Measurements from ENCODE around the gene TREML4.
"Not testable (repeated sequence)": the region's sequence is repeated elsewhere in the genome, so short reads cannot be mapped to it uniquely, and the experiment has no call there.

TREML4 gene

GRCh38 chr6:41232667-41233066 lies 4.5 kb downstream of the TREML4 start:
- ATAC-seq (ENCODE audit: low read depth): no peak
- no peak for DNase-seq (ENCODE audit: low spot score)
- peaks cover 33% of the 10 kb centered on the region for H3K27me3 ChIP-seq (ENCODE audit: insufficient read depth, poor library complexity, severe bottlenecking)

GRCh38 chr6:41236276-41236675 lies 8.1 kb downstream of the TREML4 start:
- H3K4me3 ChIP-seq (ENCODE audit: severe bottlenecking): no peak overlapping the region
- no peaks in the 10 kb centered on the region for H3K4me1 ChIP-seq (ENCODE audit: insufficient read depth, poor library complexity, severe bottlenecking)
- H3K27me3 ChIP-seq (ENCODE audit: insufficient read depth, poor library complexity, severe bottlenecking): peaks cover 70% of the 10 kb centered on the region
- no peak for TF ChIP-seq CTCF (IDR thresholded peaks at IDR 0.05; ENCODE audit: poor library complexity, severe bottlenecking)
- no peak for ATAC-seq (ENCODE audit: low read depth)
- no peak for DNase-seq (ENCODE audit: low spot score)
- H3K27ac ChIP-seq (ENCODE audit: poor library complexity, severe bottlenecking): no peak overlapping the region
- no peaks in the 10 kb centered on the region for H3K36me3 ChIP-seq (ENCODE audit: low read depth)
- no peaks in the 10 kb centered on the region for H3K9me3 ChIP-seq (ENCODE audit: severe bottlenecking)

More at GRCh38 chr6:41232667-41233066, 4.5 kb downstream of the TREML4 start:
- H3K4me3 ChIP-seq (ENCODE audit: severe bottlenecking): no peak overlapping the region
- H3K36me3 ChIP-seq (ENCODE audit: low read depth): no peaks in the 10 kb centered on the region
- TF ChIP-seq CTCF (IDR thresholded peaks at IDR 0.05; ENCODE audit: poor library complexity, severe bottlenecking): no peak
- no peaks in the 10 kb centered on the region for H3K4me1 ChIP-seq (ENCODE audit: insufficient read depth, poor library complexity, severe bottlenecking)
- no peaks in the 10 kb centered on the region for H3K9me3 ChIP-seq (ENCODE audit: severe bottlenecking)
- no peak overlapping the region for H3K27ac ChIP-seq (ENCODE audit: poor library complexity, severe bottlenecking)

- H3K4me3 ChIP-seq (ENCODE audit: severe bottlenecking): no peak overlapping the region
- H3K9me3 ChIP-seq (ENCODE audit: severe bottlenecking): no peaks in the 10 kb centered on the region
- ATAC-seq (ENCODE audit: low read depth): no peak
- H3K27me3 ChIP-seq (ENCODE audit: insufficient read depth, poor library complexity, severe bottlenecking): peaks cover 70% of the 10 kb centered on the region
- H3K27ac ChIP-seq (ENCODE audit: poor library complexity, severe bottlenecking): no peak overlapping the region
- no peaks in the 10 kb centered on the region for H3K36me3 ChIP-seq (ENCODE audit: low read depth)
- no peaks in the 10 kb centered on the region for H3K4me1 ChIP-seq (ENCODE audit: insufficient read depth, poor library complexity, severe bottlenecking)
- no peak for TF ChIP-seq CTCF (IDR thresholded peaks at IDR 0.05; ENCODE audit: poor library complexity, severe bottlenecking)
- no peak for DNase-seq (ENCODE audit: low spot score)
These were observed 9.0 kb downstream of the TREML4 start for GRCh38 chr6:41237128-41237527.

GRCh38 chr6:41239467-41240159 lies 11.5 kb downstream of the TREML4 start:
- TF ChIP-seq CTCF (IDR thresholded peaks at IDR 0.05; ENCODE audit: poor library complexity, severe bottlenecking): no peak
- no peak for DNase-seq (ENCODE audit: low spot score)
- no peaks in the 10 kb centered on the region for H3K4me1 ChIP-seq (ENCODE audit: insufficient read depth, poor library complexity, severe bottlenecking)
- H3K9me3 ChIP-seq (ENCODE audit: severe bottlenecking): no peaks in the 10 kb centered on the region
- H3K4me3 ChIP-seq (ENCODE audit: severe bottlenecking): no peak overlapping the region
- no peak overlapping the region for H3K27ac ChIP-seq (ENCODE audit: poor library complexity, severe bottlenecking)
- ATAC-seq (ENCODE audit: low read depth): no peak
- peaks cover 59% of the 10 kb centered on the region for H3K27me3 ChIP-seq (ENCODE audit: insufficient read depth, poor library complexity, severe bottlenecking)
- no peaks in the 10 kb centered on the region for H3K36me3 ChIP-seq (ENCODE audit: low read depth)

- not testable (repeated sequence) for H3K27me3 ChIP-seq (ENCODE audit: insufficient read depth, poor library complexity, severe bottlenecking); H3K4me1 ChIP-seq (ENCODE audit: insufficient read depth, poor library complexity, severe bottlenecking); H3K27ac ChIP-seq (ENCODE audit: poor library complexity, severe bottlenecking); DNase-seq (ENCODE audit: low spot score); H3K4me3 ChIP-seq (ENCODE audit: severe bottlenecking); ATAC-seq (ENCODE audit: low read depth); H3K9me3 ChIP-seq (ENCODE audit: severe bottlenecking); H3K36me3 ChIP-seq (ENCODE audit: low read depth)
These were observed 18.4 kb downstream of the TREML4 start for GRCh38 chr6:41246529-41246928.
